ENCODE measurements around the gene AUTS2.

DNA sequence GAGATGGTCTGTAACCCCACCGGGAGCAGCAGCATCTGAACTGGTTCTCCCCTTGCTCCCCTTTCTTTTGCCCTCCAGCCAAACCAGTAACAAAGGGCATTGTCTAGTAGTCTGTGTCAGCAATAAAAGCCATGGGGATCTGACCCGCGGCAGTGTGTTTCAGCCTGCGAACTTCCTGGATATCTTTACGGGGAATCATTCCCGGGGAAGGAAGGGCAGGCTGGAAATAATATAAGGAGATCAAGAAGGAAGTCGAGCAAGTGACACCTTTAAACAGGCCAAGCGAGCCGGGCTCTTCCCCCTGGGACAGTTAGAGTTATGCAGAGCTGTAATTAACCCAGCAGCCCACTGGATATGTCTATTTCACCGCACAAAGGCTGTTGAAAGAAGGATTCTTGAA lies 872.5 kb downstream of the AUTS2 start:
- no peak for TF ChIP-seq CREB1 (CRISPR knock-in tag; IDR thresholded peaks at IDR 0.05; ENCODE audit: low read depth)
- no peak for TF ChIP-seq ZNF114 (CRISPR knock-in tag; IDR thresholded peaks at IDR 0.05)

Data from GM23338 (cell line).